Left lung (tissue), 10 donors: ENCODE measurements around the gene CREB3. TPM values are rescaled to one million over a fixed set of nuclear protein-coding genes. Genes with fewer than 3 reads are reported as not detected.

Experiments used
- ATAC-seq: fragments of 200-7000 bp; cut with Tn5 transposase; one replicate; pipeline ENCODE4 v1.9.1; 2020; ENCODE audit warnings: moderate library complexity
- DNase-seq, 4 donors: peaks; one replicate each; pipeline ENCODE4 v3.0.0-alpha.2; 2013 to 2020
- H3K27ac ChIP-seq, 2 donors: fragments of 200-600 bp; sonication (generic) in 1 of 2; one replicate each; pipeline versions ENCODE4 v1.5.0 to v1.8.0; 2020 to 2021
- H3K27me3 ChIP-seq, 2 donors: fragments of 200-600 bp; sonication (generic) in 1 of 2; one replicate each; pipeline versions ENCODE4 v1.5.0 to v1.8.0; 2020 to 2021
- H3K36me3 ChIP-seq, 2 donors: fragments of 200-600 bp; sonication (generic) in 1 of 2; one replicate each; pipeline versions ENCODE4 v1.5.0 to v1.8.0; 2020 to 2021
- H3K4me1 ChIP-seq, 2 donors: fragments of 200-600 bp; one replicate each; pipeline ENCODE4 v1.8.0; 2021
- H3K4me3 ChIP-seq, 2 donors: fragments of 200-600 bp; sonication (generic) in 1 of 2; one replicate each; pipeline versions ENCODE4 v1.5.0 to v1.8.0; 2020 to 2021; ENCODE audit warnings: mild to moderate bottlenecking in 1 of 2
- H3K9me3 ChIP-seq, 2 donors: fragments of 200-600 bp; sonication (generic) in 1 of 2; one replicate each; pipeline versions ENCODE4 v1.5.0 to v1.8.0; 2020 to 2021
- CTCF ChIP-seq, 2 donors: fragments of 200-600 bp; sonication (generic) in 1 of 2; IDR thresholded peaks; one replicate each; pipeline versions ENCODE4 v1.5.0 to v1.8.0; 2021; ENCODE audit warnings: antibody characterized with exemption in 2 of 2
- intact Hi-C, 2 donors: fragments of 100-400 bp; cut with DNase I; formaldehyde crosslinking; loops; one replicate each; pipeline versions ENCODE4 v1.11.2 to v1.14.2; 2022
- polyA plus RNA-seq, 6 donors: library from polyadenylated mRNA; unstranded; fragments of 120-200 nt; gene quantifications; one replicate each; pipeline ENCODE4 v1.2.1, GENCODE V29; 2013; ENCODE audit not compliant: insufficient read length in 6 of 6
- total RNA-seq, 2 donors: library from RNA; stranded (reverse); fragmentation: NEBNext Ultra II Directional; extraction: Animal tissue kit (Norgen Biotek cat#: 25700); gene quantifications; one replicate each; pipeline ENCODE4 v1.2.1, GENCODE V29; 2021
- donor health status: DM: no; HTN: yes; CAD: no.
- donor health status: DM: no; HTN: no; CAD: no.

The CREB3 gene
- total and polyA plus RNA-seq, 8 donors = 31.2 to 42.4 (median 39.8) TPM

DNA sequence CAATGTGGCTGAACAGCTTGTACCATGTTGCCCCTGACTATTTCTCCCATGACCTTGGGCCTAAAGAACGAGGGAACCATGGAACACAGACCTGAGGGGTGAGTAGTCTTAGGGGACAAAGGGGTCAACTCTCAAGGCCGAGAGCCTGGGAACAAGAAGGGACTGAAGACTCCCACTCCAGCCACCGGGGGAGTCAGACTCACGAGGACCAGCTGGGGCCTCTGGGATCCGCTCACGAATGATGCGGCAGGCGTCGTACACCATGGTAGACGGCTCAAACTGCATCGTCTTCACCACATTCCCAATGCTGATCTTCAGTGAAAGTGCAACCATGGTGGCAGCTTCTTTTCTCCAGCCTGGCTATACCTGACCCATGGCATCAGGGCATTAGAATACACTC is 7.1 kb upstream of the CREB3 start:
- Histone ChIP-seq H3K27me3 (no peaks in the 10 kb centered on the region), H3K9me3 (no peaks in the 10 kb centered on the region), H3K4me3 (no peak overlapping the region), H3K36me3 (peaks cover 4 to 69% of the 10 kb centered on the region in 2 donors), H3K4me1 (peaks cover 41 to 49% of the 10 kb centered on the region in 2 donors), H3K27ac (no peak overlapping the region)
- intact Hi-C loops = loop anchor here in 1 of 2 donors (10.0 kb wide), 1 partner anchor 61 kb away; the partner anchor contains the start of gene ARHGEF39
- DNase-seq (no peak), ATAC-seq (no peak)
- TF ChIP-seq CTCF (IDR thresholded peaks at IDR 0.05) = no peak

- no peaks in the 10 kb centered on the region for H3K27me3 ChIP-seq
- peaks cover 49 to 57% of the 10 kb centered on the region in 2 donors for H3K4me1 ChIP-seq
- peak overlapping the region in 1 of 2 donors; percentile 83 for H3K4me3 ChIP-seq
- peak overlapping the region; percentile 73 to 97 for H3K27ac ChIP-seq
- ATAC-seq (peak; percentile 30), DNase-seq (no peak)
- intact Hi-C loops = loop anchor here in 1 of 2 donors (10.0 kb wide), 1 partner anchor 62 kb away; the partner anchor contains the start of gene ARHGEF39
- no peak for TF ChIP-seq CTCF (IDR thresholded peaks at IDR 0.05)
- no peaks in the 10 kb centered on the region for H3K9me3 ChIP-seq
- H3K36me3 ChIP-seq = peaks cover 3 to 53% of the 10 kb centered on the region in 2 donors
Measured at GRCh38 chr9:35726931-35727330, 5.5 kb upstream of the CREB3 start.

DNA sequence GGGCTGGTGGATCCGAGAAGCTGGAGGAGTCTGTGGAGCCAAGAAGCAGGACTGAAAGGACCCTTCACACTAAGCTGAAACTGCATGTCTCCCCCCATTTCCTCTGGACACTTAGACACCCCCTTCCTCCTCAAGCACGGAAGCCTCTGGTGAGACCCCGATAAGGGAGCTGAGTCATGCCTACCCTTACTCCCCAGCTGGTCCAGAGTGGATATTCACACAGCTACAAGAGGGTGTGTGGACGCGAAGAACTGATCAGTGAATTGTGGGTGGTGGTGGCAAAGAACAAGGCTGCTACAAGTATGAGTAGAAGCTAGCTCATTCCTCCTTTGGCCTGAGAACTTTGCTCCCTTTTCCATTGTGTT is 4.8 kb upstream of the CREB3 start:
- H3K36me3 ChIP-seq = peaks cover 0 to 46% of the 10 kb centered on the region in 2 donors
- H3K27ac ChIP-seq = peak overlapping the region; percentile 73 to 97
- H3K9me3 ChIP-seq = no peaks in the 10 kb centered on the region
- TF ChIP-seq CTCF (IDR thresholded peaks at IDR 0.05) = no peak
- DNase-seq = no peak
- no peak for ATAC-seq
- H3K4me1 ChIP-seq = peaks cover 49 to 57% of the 10 kb centered on the region in 2 donors
- H3K4me3 ChIP-seq = peak overlapping the region in 1 of 2 donors; percentile 83
- intact Hi-C loops = loop anchor here in 1 of 2 donors (10.0 kb wide), 1 partner anchor 63 kb away; the partner anchor contains the start of gene ARHGEF39
- no peaks in the 10 kb centered on the region for H3K27me3 ChIP-seq

GRCh38 chr9:35728041-35728971 is 4.2 kb upstream of the CREB3 start:
- no peaks in the 10 kb centered on the region for H3K27me3 ChIP-seq
- intact Hi-C loops = loop anchor here in 1 of 2 donors (10.0 kb wide), 1 partner anchor 64 kb away; the partner anchor contains the start of gene ARHGEF39
- peaks cover 0 to 39% of the 10 kb centered on the region in 2 donors for H3K36me3 ChIP-seq
- H3K9me3 ChIP-seq = no peaks in the 10 kb centered on the region
- peak overlapping the region in 1 of 2 donors; percentile 83 for H3K4me3 ChIP-seq
- no peak for TF ChIP-seq CTCF (IDR thresholded peaks at IDR 0.05)
- DNase-seq (peak; percentile 74 to 87 (median 82)), ATAC-seq (peak; percentile 10)
- H3K4me1 ChIP-seq = peaks cover 52 to 61% of the 10 kb centered on the region in 2 donors
- H3K27ac ChIP-seq = peak overlapping the region; percentile 73 to 97

DNA sequence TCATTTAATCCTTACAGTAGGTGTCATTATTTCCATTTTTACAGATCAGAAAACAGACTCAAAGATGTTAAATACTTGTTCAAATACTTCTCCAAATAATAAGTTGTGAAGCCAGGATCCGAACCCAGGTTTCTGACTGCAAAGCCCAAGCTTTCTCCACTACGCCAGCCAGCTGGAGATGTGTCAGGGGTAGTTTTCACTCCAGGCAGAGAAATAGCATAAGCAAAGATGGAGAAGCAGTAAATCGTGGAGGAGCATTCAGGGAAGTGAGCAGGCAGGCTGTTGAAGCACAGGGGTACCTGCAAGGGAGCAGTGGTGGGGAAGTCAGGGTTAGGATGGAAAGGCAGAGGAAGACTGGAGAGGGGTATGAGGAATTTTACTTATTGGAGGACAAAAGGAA is 3.4 kb upstream of the CREB3 start:
- intact Hi-C loops = loop anchor here in 1 of 2 donors (10.0 kb wide), 1 partner anchor 64 kb away; the partner anchor contains the start of gene ARHGEF39
- Histone ChIP-seq H3K4me1 (peaks cover 59 to 69% of the 10 kb centered on the region in 2 donors), H3K27me3 (no peaks in the 10 kb centered on the region), H3K4me3 (peak overlapping the region; percentile 18 to 83), H3K27ac (peak overlapping the region; percentile 73 to 97), H3K9me3 (no peaks in the 10 kb centered on the region), H3K36me3 (peaks cover 0 to 32% of the 10 kb centered on the region in 2 donors)
- no peak for ATAC-seq
- TF ChIP-seq CTCF (IDR thresholded peaks at IDR 0.05) = no peak
- DNase-seq = no peak
